Measurements from ENCODE around the gene SIPA1L3. TPM values are rescaled to one million over a fixed set of nuclear protein-coding genes. Genes with fewer than 3 reads are reported as not detected.

Gene SIPA1L3
- polyA plus RNA-seq, 1 of the 3 experiments (the other 2 are of a cell fraction) = 11.6 TPM

- TF ChIP-seq TEAD4 (IDR thresholded peaks at IDR 0.05; ENCODE audit: borderline replicate concordance, insufficient read depth) (no peak), YY1 (IDR thresholded peaks at IDR 0.05; ENCODE audit: low read depth) (no peak), RCOR1 (IDR thresholded peaks at IDR 0.05; ENCODE audit: low read length) (no peak), RXRA (IDR thresholded peaks at IDR 0.05; ENCODE audit: borderline replicate concordance, low read depth) (no peak), POLR2AphosphoS5 (IDR thresholded peaks at IDR 0.05; ENCODE audit: low read depth, low read length) (no peak), FOSL2 (IDR thresholded peaks at IDR 0.05; ENCODE audit: borderline replicate concordance, low read depth) (no peak), EP300 (IDR thresholded peaks at IDR 0.05; ENCODE audit: borderline replicate concordance in 1 of 2, low read depth in 1 of 2, low read length in 1 of 2) (no peak), CHD2 (IDR thresholded peaks at IDR 0.05; ENCODE audit: low read length, partially characterized antibody) (no peak), FOXM1 (IDR thresholded peaks at IDR 0.05; ENCODE audit: low read depth) (no peak), NRF1 (IDR thresholded peaks at IDR 0.05; ENCODE audit: low read depth, low read length) (no peak), MEF2A (IDR thresholded peaks at IDR 0.05; ENCODE audit: borderline replicate concordance, low read depth) (no peak)
- H3K36me3 ChIP-seq (replicated peaks in 1 of 2; ENCODE audit: control insufficient read depth in 1 of 2, insufficient read depth in 2 of 2, low read length in 1 of 2) = peaks cover 0 to 22% of the 10 kb centered on the region in 2 experiments
- no peaks in the 10 kb centered on the region for H3K27me3 ChIP-seq (ENCODE audit: insufficient read depth)
- peaks cover 89% of the 10 kb centered on the region for H3K79me2 ChIP-seq (ENCODE audit: insufficient read depth)
- peaks cover 10% of the 10 kb centered on the region in 2 experiments; a peak in 2 of 4 replicates for H3K4me1 ChIP-seq (ENCODE audit: control insufficient read depth in 1 of 2, insufficient read depth in 2 of 2, low read depth in 1 of 2, low read length in 1 of 2)
- no peak overlapping the region for H3K27ac ChIP-seq (ENCODE audit: low read depth in 2 of 2, low read length in 1 of 2)
- WGBS (ENCODE audit: low lambda C conversion rate) = 100% methylated on average over 1 of the region's 1 CpG
- peaks cover 6% of the 10 kb centered on the region; the same call in 1 of the 2 replicates for H3K9me3 ChIP-seq
- H3K4me3 ChIP-seq (ENCODE audit: low read depth in 2 of 2, low read length in 1 of 2) = no peak overlapping the region
- H4K20me1 ChIP-seq (ENCODE audit: insufficient read depth) = peaks cover 14% of the 10 kb centered on the region
- H3K4me2 ChIP-seq = no peak overlapping the region
- H3K9me2 ChIP-seq = no peaks in the 10 kb centered on the region
- H3K9ac ChIP-seq = no peak overlapping the region
- no peak for DNase-seq
- H3F3A ChIP-seq (replicated peaks; ENCODE audit: insufficient read depth) = peaks cover 12% of the 10 kb centered on the region
- ChIA-PET POLR2A (no interaction called here), CTCF (no interaction called here)
- H2AFZ ChIP-seq (ENCODE audit: low read depth) = no peak overlapping the region
Observed at GRCh38 chr19:37938353-37938752, 31.3 kb downstream of the SIPA1L3 start.

- H3K9me2 ChIP-seq = no peaks in the 10 kb centered on the region
- H3K4me1 ChIP-seq (ENCODE audit: control insufficient read depth in 1 of 2, insufficient read depth in 2 of 2, low read depth in 1 of 2, low read length in 1 of 2) = no peaks in the 10 kb centered on the region
- H3K4me3 ChIP-seq (ENCODE audit: low read depth in 2 of 2, low read length in 1 of 2) = no peak overlapping the region
- H3K4me2 ChIP-seq = no peak overlapping the region
- WGBS (ENCODE audit: low lambda C conversion rate) = 70% methylated on average over 12 of the region's 12 CpGs
- DNase-seq = no peak
- H4K20me1 ChIP-seq (ENCODE audit: insufficient read depth) = no peaks in the 10 kb centered on the region
- H3K27me3 ChIP-seq (ENCODE audit: insufficient read depth) = no peaks in the 10 kb centered on the region
- ChIA-PET CTCF (no interaction called here), POLR2A (interaction anchor here (0.7 kb wide), 1 partner anchor 864 kb away, joined by 5 read pairs; the partner anchor contains the start of gene ZNF420)
- no peaks in the 10 kb centered on the region for H3K9me3 ChIP-seq
- no peak overlapping the region for H2AFZ ChIP-seq (ENCODE audit: low read depth)
- H3F3A ChIP-seq (replicated peaks; ENCODE audit: insufficient read depth) = no peaks in the 10 kb centered on the region
- H3K27ac ChIP-seq (ENCODE audit: low read depth in 2 of 2, low read length in 1 of 2) = no peak overlapping the region
- TF ChIP-seq MAX (IDR thresholded peaks at IDR 0.05; ENCODE audit: low read depth) (no peak), ZBTB33 (IDR thresholded peaks at IDR 0.05; ENCODE audit: borderline replicate concordance, low read depth) (no peak), PBX3 (IDR thresholded peaks at IDR 0.05) (no peak), FOXJ3 (CRISPR knock-in tag; IDR thresholded peaks at IDR 0.05) (no peak), GATA2 (CRISPR knock-in tag; IDR thresholded peaks at IDR 0.05) (no peak), SMC3 (IDR thresholded peaks at IDR 0.05; ENCODE audit: low read depth, low read length) (no peak), NRF1 (IDR thresholded peaks at IDR 0.05; ENCODE audit: low read depth, low read length) (no peak), USF2 (IDR thresholded peaks at IDR 0.05; ENCODE audit: borderline replicate concordance, low read depth, low read length) (no peak), CTCF (IDR thresholded peaks at IDR 0.05) (no peak), EP300 (IDR thresholded peaks at IDR 0.05; ENCODE audit: borderline replicate concordance in 1 of 2, low read depth in 1 of 2, low read length in 1 of 2) (no peak), MEF2A (IDR thresholded peaks at IDR 0.05; ENCODE audit: borderline replicate concordance, low read depth) (no peak), RFX5 (IDR thresholded peaks at IDR 0.05; ENCODE audit: low read length) (no peak), POLR2AphosphoS5 (IDR thresholded peaks at IDR 0.05; ENCODE audit: low read depth, low read length) (no peak), MXI1 (IDR thresholded peaks at IDR 0.05; ENCODE audit: low read depth, low read length) (no peak)
- H3K36me3 ChIP-seq (replicated peaks in 1 of 2; ENCODE audit: control insufficient read depth in 1 of 2, insufficient read depth in 2 of 2, low read length in 1 of 2) = peaks cover 0 to 10% of the 10 kb centered on the region in 2 experiments
- H3K9ac ChIP-seq = no peak overlapping the region
- H3K79me2 ChIP-seq (ENCODE audit: insufficient read depth) = peaks cover 91% of the 10 kb centered on the region
Observed at GRCh38 chr19:37941782-37942515, 34.9 kb downstream of the SIPA1L3 start.

All from SK-N-SH (cell line).